ENCODE data around the gene TAOK3. TPM values are rescaled to one million over a fixed set of nuclear protein-coding genes. Genes with fewer than 3 reads are reported as not detected.

TAOK3 gene
- total RNA-seq, 2 experiments from 2014 or later: 60.2 to 63.4 TPM

GRCh38 chr12:118185602-118186397 is 186.9 kb downstream of the TAOK3 start:
- Mint-ChIP-seq H3K9me3 (no peaks in the 10 kb centered on the region), H3K4me3 (no peak overlapping the region), H3K4me1 (peaks cover 5% of the 10 kb centered on the region), H3K27me3 (no peaks in the 10 kb centered on the region), H3K36me3 (peaks cover 12% of the 10 kb centered on the region), H3K27ac (no peak overlapping the region)
- ATAC-seq (ENCODE audit: low read depth) (no peak), DNase-seq (no peak)
- POLR2A ChIA-PET: no interaction called here

DNA sequence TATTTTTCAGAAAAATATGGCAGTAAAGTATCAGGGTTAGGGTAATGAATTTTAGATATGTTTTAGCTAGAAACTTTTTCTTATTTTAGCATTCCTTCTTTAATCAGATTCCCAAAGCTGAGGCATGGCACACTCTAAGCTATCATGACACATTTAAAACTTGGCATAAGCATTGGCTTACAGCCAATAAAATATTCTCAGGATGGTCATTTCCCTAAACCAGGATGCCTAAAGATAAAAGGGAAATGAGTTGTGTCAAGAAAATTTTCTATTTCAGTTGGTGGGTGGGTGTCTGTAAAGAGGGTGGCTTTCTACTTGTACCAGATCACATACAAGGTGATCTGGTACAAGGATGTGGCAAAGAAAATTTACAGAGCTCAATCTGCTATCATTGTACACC is 189.0 kb downstream of the TAOK3 start:
- H3K36me3 Mint-ChIP-seq: peaks cover 13% of the 10 kb centered on the region
- POLR2A ChIA-PET: interaction anchor here (1.0 kb wide), 1 partner anchor 192 kb away, joined by 3 read pairs; the partner anchor contains the start of gene SUDS3
- no peak for DNase-seq
- no peak for ATAC-seq (ENCODE audit: low read depth)
- peaks cover 5% of the 10 kb centered on the region for H3K4me1 Mint-ChIP-seq
- H3K27me3 Mint-ChIP-seq: no peaks in the 10 kb centered on the region
- no peak overlapping the region for H3K27ac Mint-ChIP-seq
- no peaks in the 10 kb centered on the region for H3K9me3 Mint-ChIP-seq
- H3K4me3 Mint-ChIP-seq: no peak overlapping the region

GRCh38 chr12:118183155-118183554 is 189.6 kb downstream of the TAOK3 start:
- Mint-ChIP-seq H3K4me3 (no peak overlapping the region), H3K27me3 (no peaks in the 10 kb centered on the region), H3K36me3 (peaks cover 12% of the 10 kb centered on the region), H3K27ac (no peak overlapping the region), H3K9me3 (no peaks in the 10 kb centered on the region), H3K4me1 (peaks cover 5% of the 10 kb centered on the region)
- no peak for ATAC-seq (ENCODE audit: low read depth)
- no peak for DNase-seq
- POLR2A ChIA-PET: interaction anchor here (1.0 kb wide), 1 partner anchor 193 kb away, joined by 3 read pairs; the partner anchor contains the start of gene SUDS3

- Mint-ChIP-seq H3K9me3 (no peaks in the 10 kb centered on the region), H3K4me3 (no peak overlapping the region), H3K4me1 (no peaks in the 10 kb centered on the region), H3K27me3 (no peaks in the 10 kb centered on the region), H3K36me3 (peaks cover 39% of the 10 kb centered on the region), H3K27ac (no peak overlapping the region)
- DNase-seq (no peak), ATAC-seq (ENCODE audit: low read depth) (no peak)
- POLR2A ChIA-PET: no interaction called here
These were observed 196.8 kb downstream of the TAOK3 start for GRCh38 chr12:118175823-118176447.

GRCh38 chr12:118166946-118167345 is 205.8 kb downstream of the TAOK3 start:
- Mint-ChIP-seq H3K9me3 (no peaks in the 10 kb centered on the region), H3K36me3 (peaks cover 36% of the 10 kb centered on the region), H3K4me3 (no peak overlapping the region), H3K4me1 (peaks cover 3% of the 10 kb centered on the region), H3K27ac (no peak overlapping the region), H3K27me3 (no peaks in the 10 kb centered on the region)
- ATAC-seq (ENCODE audit: low read depth) (no peak), DNase-seq (no peak)
- POLR2A ChIA-PET: no interaction called here

DNA sequence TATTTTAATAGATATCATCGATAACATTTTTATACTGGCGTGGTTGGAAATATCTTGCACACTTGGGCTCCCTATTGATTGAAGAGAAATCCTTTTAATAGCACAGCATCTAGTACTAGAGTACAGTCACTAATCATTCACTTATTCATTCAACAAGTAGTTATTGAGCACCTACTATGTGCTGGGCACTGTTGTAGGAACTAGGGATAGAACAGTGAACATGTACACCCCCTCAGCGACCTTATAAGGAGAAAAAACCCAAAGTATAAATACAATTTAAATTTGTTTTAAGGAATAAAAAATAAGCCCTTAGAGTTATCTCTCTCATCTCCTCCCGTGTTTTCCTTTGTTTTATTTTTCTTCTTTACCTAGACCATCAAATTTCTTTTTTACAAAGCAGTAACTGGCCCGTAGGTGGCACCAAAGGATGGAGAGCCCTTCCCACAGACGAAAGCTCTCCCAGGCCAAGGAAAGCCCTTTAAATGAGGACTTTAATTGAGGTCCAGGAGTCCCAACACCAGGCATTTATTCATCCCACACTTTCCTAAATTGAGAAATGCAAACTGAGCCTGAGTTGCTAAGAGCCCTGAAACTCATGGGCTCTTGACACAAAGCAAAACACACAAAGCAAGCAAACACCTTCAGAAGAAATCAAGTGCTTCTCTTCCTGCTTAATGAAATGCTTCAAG is 207.8 kb downstream of the TAOK3 start:
- H3K9me3 Mint-ChIP-seq: no peaks in the 10 kb centered on the region
- peaks cover 3% of the 10 kb centered on the region for H3K4me1 Mint-ChIP-seq
- no peak overlapping the region for H3K4me3 Mint-ChIP-seq
- H3K27ac Mint-ChIP-seq: no peak overlapping the region
- peaks cover 29% of the 10 kb centered on the region for H3K36me3 Mint-ChIP-seq
- DNase-seq (no peak), ATAC-seq (ENCODE audit: low read depth) (no peak)
- POLR2A ChIA-PET: no interaction called here
- no peaks in the 10 kb centered on the region for H3K27me3 Mint-ChIP-seq

DNA sequence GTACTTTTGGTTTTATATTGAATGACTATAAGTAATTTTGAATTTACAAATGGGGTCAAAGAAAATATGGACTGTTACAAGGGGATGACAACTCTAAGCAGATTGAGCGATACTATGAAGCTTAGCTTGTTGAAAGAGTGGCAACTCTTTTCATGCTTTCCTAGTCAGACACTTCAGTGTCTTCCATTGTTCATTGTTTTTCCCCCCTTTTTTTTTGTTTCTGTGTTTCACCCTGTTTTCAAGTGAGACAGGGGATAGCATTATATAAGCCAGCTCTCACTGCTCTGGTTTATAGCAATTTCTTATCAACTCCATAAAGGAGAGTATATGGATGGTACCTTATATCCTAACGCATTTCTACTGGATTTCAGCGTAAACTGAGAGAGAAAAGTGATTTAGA is 212.2 kb downstream of the TAOK3 start:
- H3K36me3 Mint-ChIP-seq: peaks cover 15% of the 10 kb centered on the region
- no peaks in the 10 kb centered on the region for H3K4me1 Mint-ChIP-seq
- no peaks in the 10 kb centered on the region for H3K9me3 Mint-ChIP-seq
- H3K4me3 Mint-ChIP-seq: no peak overlapping the region
- ATAC-seq (ENCODE audit: low read depth) (no peak), DNase-seq (no peak)
- no peaks in the 10 kb centered on the region for H3K27me3 Mint-ChIP-seq
- no peak overlapping the region for H3K27ac Mint-ChIP-seq
- POLR2A ChIA-PET: no interaction called here

GRCh38 chr12:118151755-118152154 is 221.0 kb downstream of the TAOK3 start:
- no peak for DNase-seq
- H3K27me3 Mint-ChIP-seq: no peaks in the 10 kb centered on the region
- H3K4me3 Mint-ChIP-seq: no peak overlapping the region
- ATAC-seq (ENCODE audit: low read depth): no peak
- H3K4me1 Mint-ChIP-seq: no peaks in the 10 kb centered on the region
- no peaks in the 10 kb centered on the region for H3K9me3 Mint-ChIP-seq
- POLR2A ChIA-PET: no interaction called here
- H3K27ac Mint-ChIP-seq: no peak overlapping the region
- H3K36me3 Mint-ChIP-seq: peaks cover 4% of the 10 kb centered on the region

- Mint-ChIP-seq H3K27me3 (no peaks in the 10 kb centered on the region), H3K4me1 (no peaks in the 10 kb centered on the region), H3K27ac (no peak overlapping the region), H3K4me3 (no peak overlapping the region), H3K36me3 (peaks cover 8% of the 10 kb centered on the region), H3K9me3 (no peaks in the 10 kb centered on the region)
- no peak for DNase-seq
- ATAC-seq (ENCODE audit: low read depth): no peak
- POLR2A ChIA-PET: no interaction called here
These were observed 222.1 kb downstream of the TAOK3 start for GRCh38 chr12:118150625-118151024.

GRCh38 chr12:118148287-118148686 is 224.4 kb downstream of the TAOK3 start:
- Mint-ChIP-seq H3K27ac (no peak overlapping the region), H3K4me1 (no peaks in the 10 kb centered on the region), H3K4me3 (no peak overlapping the region), H3K36me3 (peaks cover 14% of the 10 kb centered on the region), H3K27me3 (no peaks in the 10 kb centered on the region), H3K9me3 (no peaks in the 10 kb centered on the region)
- DNase-seq (no peak), ATAC-seq (ENCODE audit: low read depth) (no peak)
- POLR2A ChIA-PET: no interaction called here

DNA sequence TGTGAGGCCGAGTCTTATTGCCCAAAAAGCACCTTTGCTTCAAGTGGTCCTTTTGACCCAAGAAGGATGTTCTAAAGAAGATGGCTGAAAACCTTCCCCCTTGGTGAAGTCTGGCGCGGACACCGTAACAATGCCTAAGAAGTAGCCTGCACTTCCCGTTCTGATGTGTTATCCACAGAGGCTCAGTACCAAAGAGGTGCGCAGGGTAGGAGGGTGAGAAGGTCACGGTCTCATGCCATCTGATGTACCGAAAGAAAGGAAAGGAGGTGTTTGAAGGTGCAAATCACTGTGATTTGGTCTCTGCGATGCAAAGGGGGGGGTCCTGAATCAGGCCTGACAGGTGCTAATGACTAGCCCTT is 226.9 kb downstream of the TAOK3 start:
- Mint-ChIP-seq H3K27me3 (no peaks in the 10 kb centered on the region), H3K4me3 (no peak overlapping the region), H3K27ac (no peak overlapping the region), H3K4me1 (no peaks in the 10 kb centered on the region), H3K36me3 (peaks cover 25% of the 10 kb centered on the region), H3K9me3 (no peaks in the 10 kb centered on the region)
- ATAC-seq (ENCODE audit: low read depth) (no peak), DNase-seq (no peak)
- POLR2A ChIA-PET: interaction anchor here (0.6 kb wide), 1 partner anchor 9 kb away, joined by 4 read pairs; no protein-coding TSS in a partner anchor

DNA sequence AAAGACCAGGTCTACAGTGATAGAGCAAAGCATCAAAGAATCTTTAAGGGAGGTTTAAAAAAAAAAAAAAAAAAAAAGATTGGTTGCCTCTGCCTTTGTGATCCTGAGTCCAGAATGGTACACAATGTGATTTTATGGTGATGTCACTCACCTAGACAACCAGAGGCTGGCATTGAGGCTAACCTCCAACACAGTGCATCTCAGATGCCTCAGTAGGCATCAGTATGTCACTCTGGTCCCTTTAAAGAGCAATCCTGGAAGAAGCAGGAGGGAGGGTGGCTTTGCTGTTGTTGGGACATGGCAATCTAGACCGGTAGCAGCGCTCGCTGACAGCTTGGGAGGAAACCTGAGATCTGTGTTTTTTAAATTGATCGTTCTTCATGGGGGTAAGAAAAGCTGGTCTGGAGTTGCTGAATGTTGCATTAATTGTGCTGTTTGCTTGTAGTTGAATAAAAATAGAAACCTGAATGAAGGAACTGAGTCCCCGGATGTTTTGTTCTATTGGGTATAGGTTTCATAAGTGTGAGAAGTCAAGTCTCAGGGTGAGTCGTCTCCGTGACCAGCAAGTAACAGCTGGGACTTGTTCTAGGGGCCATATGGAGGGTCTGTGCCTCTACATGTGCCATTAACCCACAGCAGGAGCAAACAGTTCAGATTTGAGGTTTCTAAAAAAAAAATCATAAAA is 227.5 kb downstream of the TAOK3 start:
- no peaks in the 10 kb centered on the region for H3K9me3 Mint-ChIP-seq
- H3K27me3 Mint-ChIP-seq: no peaks in the 10 kb centered on the region
- H3K4me1 Mint-ChIP-seq: no peaks in the 10 kb centered on the region
- no peak overlapping the region for H3K27ac Mint-ChIP-seq
- peaks cover 28% of the 10 kb centered on the region for H3K36me3 Mint-ChIP-seq
- H3K4me3 Mint-ChIP-seq: no peak overlapping the region
- POLR2A ChIA-PET: no interaction called here
- no peak for DNase-seq
- no peak for ATAC-seq (ENCODE audit: low read depth)

GRCh38 chr12:118144499-118144898 is 228.2 kb downstream of the TAOK3 start:
- no peak for DNase-seq
- Mint-ChIP-seq H3K27ac (no peak overlapping the region), H3K27me3 (no peaks in the 10 kb centered on the region), H3K36me3 (peaks cover 32% of the 10 kb centered on the region), H3K4me3 (no peak overlapping the region), H3K9me3 (no peaks in the 10 kb centered on the region), H3K4me1 (no peaks in the 10 kb centered on the region)
- no peak for ATAC-seq (ENCODE audit: low read depth)
- POLR2A ChIA-PET: no interaction called here
